ENCODE measurements around the gene MYL12B. TPM values are rescaled to one million over a fixed set of nuclear protein-coding genes. Genes with fewer than 3 reads are reported as not detected.

The MYL12B gene
- total RNA-seq, 3 donors from 2014 or later (not counting 1 experiment from before 2014, with no cell fraction given) = 204 to 214 (median 210) TPM

GRCh38 chr18:3214855-3215637 is 46.9 kb upstream of the MYL12B start:
- no peaks in the 10 kb centered on the region for H3K36me3 ChIP-seq (ENCODE audit: control insufficient read depth, insufficient read depth, low read length)
- Mint-ChIP-seq H3K27me3 (ENCODE audit: low read depth in 2 of 2) (no peaks in the 10 kb centered on the region), H3K4me1 (peaks cover 6 to 17% of the 10 kb centered on the region in 2 donors), H3K9me3 (no peaks in the 10 kb centered on the region), H3K4me3 (no peak overlapping the region), H3K27ac (no peak overlapping the region), H3K36me3 (no peaks in the 10 kb centered on the region)
- H3K27ac ChIP-seq (ENCODE audit: low read length) = no peak overlapping the region
- H3K27me3 ChIP-seq (ENCODE audit: control insufficient read depth, insufficient read depth, low read length) = no peaks in the 10 kb centered on the region
- TF ChIP-seq CTCF (IDR thresholded peaks at IDR 0.05) = no peak
- no peak for ATAC-seq
- intact Hi-C loops (cut with micrococcal nuclease) = no loop called here
- WGBS (ENCODE audit: insufficient coverage) = 97% methylated on average over 36 of the region's 36 CpGs
- no peaks in the 10 kb centered on the region for H3K4me1 ChIP-seq (ENCODE audit: control insufficient read depth, insufficient read depth, low read length)
- no peak for DNase-seq
- H3K4me3 ChIP-seq (ENCODE audit: low read length) = no peak overlapping the region
- no peaks in the 10 kb centered on the region for H3K9me3 ChIP-seq (ENCODE audit: control insufficient read depth, insufficient read depth, low read length)

GRCh38 chr18:3216987-3217386 is 44.9 kb upstream of the MYL12B start:
- Mint-ChIP-seq H3K27ac (peak overlapping the region in 1 of 2 donors; percentile 9), H3K4me1 (peaks cover 6 to 14% of the 10 kb centered on the region in 2 donors), H3K27me3 (ENCODE audit: low read depth in 2 of 2) (no peaks in the 10 kb centered on the region), H3K4me3 (no peak overlapping the region), H3K36me3 (no peaks in the 10 kb centered on the region), H3K9me3 (no peaks in the 10 kb centered on the region)
- H3K27me3 ChIP-seq (ENCODE audit: control insufficient read depth, insufficient read depth, low read length) = no peaks in the 10 kb centered on the region
- intact Hi-C loops (cut with micrococcal nuclease) = no loop called here
- no peak overlapping the region for H3K4me3 ChIP-seq (ENCODE audit: low read length)
- no peaks in the 10 kb centered on the region for H3K36me3 ChIP-seq (ENCODE audit: control insufficient read depth, insufficient read depth, low read length)
- H3K9me3 ChIP-seq (ENCODE audit: control insufficient read depth, insufficient read depth, low read length) = no peaks in the 10 kb centered on the region
- no peak for DNase-seq
- no peaks in the 10 kb centered on the region for H3K4me1 ChIP-seq (ENCODE audit: control insufficient read depth, insufficient read depth, low read length)
- no peak for TF ChIP-seq CTCF (IDR thresholded peaks at IDR 0.05)
- H3K27ac ChIP-seq (ENCODE audit: low read length) = no peak overlapping the region
- 89% methylated on average over 5 of the region's 5 CpGs for WGBS (ENCODE audit: insufficient coverage)
- no peak for ATAC-seq

GRCh38 chr18:3217948-3218647 is 43.8 kb upstream of the MYL12B start:
- peaks cover 4 to 11% of the 10 kb centered on the region in 2 donors for H3K4me1 Mint-ChIP-seq
- intact Hi-C loops (cut with micrococcal nuclease) = no loop called here
- 95% methylated on average over 2 of the region's 3 CpGs for WGBS (ENCODE audit: insufficient coverage)

More at GRCh38 chr18:3217948-3218647, 43.8 kb upstream of the MYL12B start:
- ATAC-seq (no peak), DNase-seq (no peak)
- Histone ChIP-seq H3K4me1 (ENCODE audit: control insufficient read depth, insufficient read depth, low read length) (no peaks in the 10 kb centered on the region), H3K27me3 (ENCODE audit: control insufficient read depth, insufficient read depth, low read length) (no peaks in the 10 kb centered on the region), H3K4me3 (ENCODE audit: low read length) (no peak overlapping the region), H3K36me3 (ENCODE audit: control insufficient read depth, insufficient read depth, low read length) (no peaks in the 10 kb centered on the region), H3K9me3 (ENCODE audit: control insufficient read depth, insufficient read depth, low read length) (no peaks in the 10 kb centered on the region), H3K27ac (ENCODE audit: low read length) (no peak overlapping the region)
- Mint-ChIP-seq H3K36me3 (no peaks in the 10 kb centered on the region), H3K9me3 (no peaks in the 10 kb centered on the region), H3K27ac (no peak overlapping the region), H3K4me3 (no peak overlapping the region), H3K27me3 (ENCODE audit: low read depth in 2 of 2) (no peaks in the 10 kb centered on the region)
- no peak for TF ChIP-seq CTCF (IDR thresholded peaks at IDR 0.05)

Data from natural killer cell (primary cell).